ENCODE measurements around the gene SLC25A19. TPM values are rescaled to one million over a fixed set of nuclear protein-coding genes. Genes with fewer than 3 reads are reported as not detected.

The SLC25A19 gene
- total RNA-seq, 1 experiment from 2014 or later = 19.4 TPM

GRCh38 chr17:75246404-75246803 lies 42.8 kb downstream of the SLC25A19 start:
- ChIA-PET POLR2A (ENCODE audit: unreplicated experiment) (no interaction called here), CTCF (no interaction called here)
- Histone ChIP-seq H3K9me2 (ENCODE audit: insufficient read depth) (no peaks in the 10 kb centered on the region), H4K20me1 (ENCODE audit: insufficient read depth) (peaks cover 15% of the 10 kb centered on the region), H3K27me3 (ENCODE audit: insufficient read depth, low read depth) (no peaks in the 10 kb centered on the region), H2AFZ (no peak overlapping the region), H3K9me3 (ENCODE audit: insufficient read depth, low read depth) (no peaks in the 10 kb centered on the region), H3K36me3 (ENCODE audit: low read depth) (0 out of 2 replicates have a peak, but pooled peaks cover 9% of the 10 kb centered on the region), H3K4me3 (no peak overlapping the region), H3K4me1 (replicated peaks; ENCODE audit: insufficient read depth) (no peaks in the 10 kb centered on the region), H3K4me2 (no peak overlapping the region), H3K79me2 (ENCODE audit: low read depth) (peaks cover 28% of the 10 kb centered on the region), H3F3A (ENCODE audit: insufficient read depth, low read depth) (peaks cover 6% of the 10 kb centered on the region; the same call in 1 of the 2 replicates), H3K27ac (no peak overlapping the region)
- DNase-seq = no peak
- intact Hi-C loops (cut with micrococcal nuclease; ENCODE audit: unreplicated experiment) = no loop called here
- no TSS peak for BruUV-seq (replicated peaks)
- TF ChIP-seq EZH2 (IDR thresholded peaks at IDR 0.05; ENCODE audit: low read depth) (no peak), CTCF (conservative IDR thresholded peaks at IDR 0.05) (no peak)

GRCh38 chr17:75245011-75245410 lies 44.2 kb downstream of the SLC25A19 start:
- no peaks in the 10 kb centered on the region for H3K4me1 ChIP-seq (replicated peaks; ENCODE audit: insufficient read depth)
- H2AFZ ChIP-seq = no peak overlapping the region
- peaks cover 7% of the 10 kb centered on the region; the same call in 1 of the 2 replicates for H3F3A ChIP-seq (ENCODE audit: insufficient read depth, low read depth)
- H3K79me2 ChIP-seq (ENCODE audit: low read depth) = peaks cover 17% of the 10 kb centered on the region
- H4K20me1 ChIP-seq (ENCODE audit: insufficient read depth) = peaks cover 11% of the 10 kb centered on the region; the same call in 1 of the 2 replicates
- BruUV-seq (replicated peaks) = no TSS peak
- DNase-seq = no peak
- TF ChIP-seq EZH2 (IDR thresholded peaks at IDR 0.05; ENCODE audit: low read depth) (no peak), CTCF (conservative IDR thresholded peaks at IDR 0.05) (no peak)
- H3K4me2 ChIP-seq = no peak overlapping the region
- H3K9me3 ChIP-seq (ENCODE audit: insufficient read depth, low read depth) = no peaks in the 10 kb centered on the region
- H3K4me3 ChIP-seq = no peak overlapping the region
- H3K36me3 ChIP-seq (ENCODE audit: low read depth) = 0 out of 2 replicates have a peak, but pooled peaks cover 9% of the 10 kb centered on the region
- H3K9me2 ChIP-seq (ENCODE audit: insufficient read depth) = no peaks in the 10 kb centered on the region
- intact Hi-C loops (cut with micrococcal nuclease; ENCODE audit: unreplicated experiment) = no loop called here
- ChIA-PET POLR2A (ENCODE audit: unreplicated experiment) (no interaction called here), CTCF (no interaction called here)
- no peak overlapping the region for H3K27ac ChIP-seq
- no peaks in the 10 kb centered on the region for H3K27me3 ChIP-seq (ENCODE audit: insufficient read depth, low read depth)

GRCh38 chr17:75244133-75244866 lies 44.9 kb downstream of the SLC25A19 start:
- Histone ChIP-seq H3K27ac (no peak overlapping the region), H3K4me3 (no peak overlapping the region), H3K9me3 (ENCODE audit: insufficient read depth, low read depth) (no peaks in the 10 kb centered on the region), H3K4me1 (replicated peaks; ENCODE audit: insufficient read depth) (no peaks in the 10 kb centered on the region), H3F3A (ENCODE audit: insufficient read depth, low read depth) (peaks cover 7% of the 10 kb centered on the region; the same call in 1 of the 2 replicates), H3K36me3 (ENCODE audit: low read depth) (0 out of 2 replicates have a peak, but pooled peaks cover 9% of the 10 kb centered on the region), H3K4me2 (no peak overlapping the region), H2AFZ (no peak overlapping the region), H3K27me3 (ENCODE audit: insufficient read depth, low read depth) (no peaks in the 10 kb centered on the region), H3K79me2 (ENCODE audit: low read depth) (peaks cover 10% of the 10 kb centered on the region), H4K20me1 (ENCODE audit: insufficient read depth) (peaks cover 9% of the 10 kb centered on the region; the same call in 1 of the 2 replicates), H3K9me2 (ENCODE audit: insufficient read depth) (no peaks in the 10 kb centered on the region)
- intact Hi-C loops (cut with micrococcal nuclease; ENCODE audit: unreplicated experiment) = no loop called here
- CTCF ChIA-PET = no interaction called here
- TF ChIP-seq CTCF (conservative IDR thresholded peaks at IDR 0.05) = no peak
- TF ChIP-seq EZH2 (IDR thresholded peaks at IDR 0.05; ENCODE audit: low read depth) = no peak
- POLR2A ChIA-PET (ENCODE audit: unreplicated experiment) = no interaction called here
- BruUV-seq (replicated peaks) = no TSS peak
- DNase-seq = no peak

Data from PC-9 (cell line).